GM23338 (cell line): ENCODE data around the gene MUC13. TPM values are rescaled to one million over a fixed set of nuclear protein-coding genes. Genes with fewer than 3 reads are reported as not detected.

Experiments
- ATAC-seq: fragments of 200-7000 bp; cut with Tn5 transposase; 3 replicates; pipeline ENCODE4 v1.9.1; 2020
- DNase-seq: peaks from one replicate; pipeline ENCODE4 v3.0.0-alpha.2; 2015; ENCODE audit warnings: low spot score
- H2AFZ ChIP-seq: fragments of 200-600 bp; sonication (generic); 2 replicates; pipeline ENCODE4 v1.8.0; 2016; ENCODE audit warnings: antibody characterized with exemption, mild to moderate bottlenecking, moderate library complexity
- H3F3A ChIP-seq: fragments of 200-600 bp; sonication (generic); replicated peaks from 2 replicates; pipeline ENCODE4 v1.8.0; 2017; ENCODE audit warnings: antibody characterized with exemption, mixed run types, low read depth
- H3K27ac ChIP-seq: fragments of 200-600 bp; sonication (generic); 2 replicates; pipeline ENCODE4 v1.6.1; 2016; ENCODE audit warnings: low read depth
- H3K27me3 ChIP-seq: fragments of 200-600 bp; sonication (generic); 2 replicates; pipeline ENCODE4 v1.8.0; 2016; ENCODE audit warnings: mild to moderate bottlenecking, mixed run types, moderate library complexity; ENCODE audit not compliant: insufficient read depth
- H3K36me3 ChIP-seq: fragments of 200-600 bp; sonication (generic); 2 replicates; pipeline ENCODE4 v1.8.0; 2016; ENCODE audit warnings: mild to moderate bottlenecking; ENCODE audit not compliant: insufficient read depth
- H3K4me1 ChIP-seq: fragments of 200-600 bp; sonication (generic); 2 replicates; pipeline ENCODE4 v1.8.0; 2016; ENCODE audit warnings: mild to moderate bottlenecking, moderate library complexity; ENCODE audit not compliant: insufficient read depth
- H3K4me2 ChIP-seq: fragments of 200-600 bp; sonication (generic); 2 replicates; pipeline ENCODE4 v1.7.1; 2017; ENCODE audit warnings: mixed run types
- H3K4me3 ChIP-seq: fragments of 200-600 bp; sonication (generic); 2 replicates; pipeline ENCODE4 v1.6.1; 2016; ENCODE audit warnings: mixed run types
- H3K79me2 ChIP-seq: fragments of 200-600 bp; sonication (generic); replicated peaks from 2 replicates; pipeline ENCODE4 v1.8.0; 2017; ENCODE audit warnings: mild to moderate bottlenecking; ENCODE audit not compliant: insufficient read depth
- H3K9me2 ChIP-seq: fragments of 200-600 bp; sonication (generic); 2 replicates; pipeline ENCODE4 v1.8.0; 2017; ENCODE audit not compliant: insufficient read depth
- H4K20me1 ChIP-seq: fragments of 200-600 bp; sonication (generic); replicated peaks from 2 replicates; pipeline ENCODE4 v1.8.0; 2017; ENCODE audit warnings: mild to moderate bottlenecking; ENCODE audit not compliant: insufficient read depth
- H3K27ac Mint-ChIP-seq: 2 replicates; pipeline ENCODE4 v1.8.0; 2020; ENCODE audit warnings: inconsistent platforms, mild to moderate bottlenecking, moderate library complexity, mixed read lengths
- H3K27me3 Mint-ChIP-seq: 3 replicates; pipeline ENCODE4 v1.8.0; 2022; ENCODE audit warnings: low read depth, mild to moderate bottlenecking, moderate library complexity, mixed read lengths, inconsistent platforms; ENCODE audit not compliant: insufficient read depth, poor library complexity
- H3K36me3 Mint-ChIP-seq: 3 replicates; pipeline ENCODE4 v1.8.0; 2021; ENCODE audit warnings: low read depth, mild to moderate bottlenecking, inconsistent platforms, moderate library complexity, mixed read lengths
- H3K4me1 Mint-ChIP-seq: 3 replicates; pipeline ENCODE4 v1.8.0; 2020; ENCODE audit warnings: mild to moderate bottlenecking, inconsistent platforms, mixed read lengths
- H3K4me3 Mint-ChIP-seq: 3 replicates; pipeline ENCODE4 v1.8.0; 2021; ENCODE audit warnings: moderate library complexity, mild to moderate bottlenecking, inconsistent platforms, mixed read lengths
- H3K9me3 Mint-ChIP-seq: 3 replicates; pipeline ENCODE4 v1.8.0; 2020; ENCODE audit warnings: moderate library complexity, mild to moderate bottlenecking, inconsistent platforms, mixed read lengths
- CREB1 ChIP-seq: fragments of 250-450 bp; sonication (Bioruptor Pico); IDR thresholded peaks from 2 replicates; pipeline ENCODE4 v1.5.0; 2020; ENCODE audit warnings: low read depth, mild to moderate bottlenecking, moderate library complexity
- ETS1 ChIP-seq: IDR thresholded peaks from 2 replicates; pipeline ENCODE4 v1.6.1; 2016; ENCODE audit warnings: antibody characterized with exemption
- EZH2 ChIP-seq: fragments of 200-600 bp; sonication (generic); IDR thresholded peaks from one replicate; pipeline ENCODE4 v1.8.0; 2017; ENCODE audit warnings: antibody characterized with exemption, mild to moderate bottlenecking, low read depth; ENCODE audit not compliant: unreplicated experiment
- JUNB ChIP-seq: IDR thresholded peaks from one replicate; pipeline ENCODE4 v1.6.1; 2016; ENCODE audit warnings: antibody characterized with exemption; ENCODE audit not compliant: unreplicated experiment
- POLR2AphosphoS5 ChIP-seq: IDR thresholded peaks from 2 replicates; pipeline ENCODE4 v1.6.1; 2016; ENCODE audit warnings: antibody characterized with exemption, low read depth
- STAT1 ChIP-seq: IDR thresholded peaks from one replicate; pipeline ENCODE4 v1.6.1; 2016; ENCODE audit warnings: antibody characterized with exemption; ENCODE audit not compliant: unreplicated experiment
- ZNF114 ChIP-seq: fragments of 250-450 bp; sonication (Bioruptor Pico); IDR thresholded peaks from 2 replicates; pipeline ENCODE4 v1.5.0; 2020; ENCODE audit warnings: mild to moderate bottlenecking, moderate library complexity
- ZNF331 ChIP-seq: fragments of 250-450 bp; sonication (Bioruptor Pico); IDR thresholded peaks from 2 replicates; pipeline ENCODE4 v1.5.0; 2020; ENCODE audit warnings: low read depth, mild to moderate bottlenecking, moderate library complexity
- polyA plus RNA-seq: library from polyadenylated mRNA; unstranded; fragments of >200 nt; fragmentation: Nextera tagmentation; extraction: Ambion mirVana; gene quantifications from 2 replicates; pipeline ENCODE4 v1.2.1, GENCODE V29; 2016
- total RNA-seq: library from RNA; depleted of rRNA; stranded (reverse); fragments of >200 nt; shearing (Covaris generic); gene quantifications from 2 replicates; pipeline ENCODE4 v1.2.3, GENCODE V29; 2014
- TF ChIP-seq, protein P1 (sequence below), 2 experiments: fragments of 200-600 bp in 1 of 2; sonication (generic) in 1 of 2; conservative IDR thresholded peaks; 2 replicates each; pipeline versions ENCODE4 v1.5.1 to v1.6.1; 2016 to 2017; ENCODE audit warnings: antibody characterized with exemption in 2 of 2, low read depth in 2 of 2, mild to moderate bottlenecking in 2 of 2, moderate library complexity in 1 of 2
- TF ChIP-seq, protein P2 (sequence below): IDR thresholded peaks from one replicate; pipeline ENCODE4 v1.6.1; 2018; ENCODE audit warnings: antibody characterized with exemption; ENCODE audit not compliant: unreplicated experiment

The MUC13 gene
- total and polyA plus RNA-seq, 2 experiments from 2014 or later, result not detected

- ATAC-seq (no peak), DNase-seq (no peak)
- Histone ChIP-seq H3K4me2 (no peak overlapping the region), H3K27me3 (no peaks in the 10 kb centered on the region), H3K9me2 (no peaks in the 10 kb centered on the region), H2AFZ (no peak overlapping the region), H3K36me3 (peaks cover 5% of the 10 kb centered on the region; the same call in 1 of the 2 replicates), H3K27ac (peak overlapping the region; percentile 77), H3K4me1 (peaks cover 7% of the 10 kb centered on the region; the same call in 1 of the 2 replicates), H3F3A (0 out of 2 replicates have a peak, but pooled peaks cover 4% of the 10 kb centered on the region), H3K79me2 (peaks cover 99% of the 10 kb centered on the region), H4K20me1 (peaks cover 35% of the 10 kb centered on the region), H3K4me3 (no peak overlapping the region)
- TF ChIP-seq, protein P1, sequence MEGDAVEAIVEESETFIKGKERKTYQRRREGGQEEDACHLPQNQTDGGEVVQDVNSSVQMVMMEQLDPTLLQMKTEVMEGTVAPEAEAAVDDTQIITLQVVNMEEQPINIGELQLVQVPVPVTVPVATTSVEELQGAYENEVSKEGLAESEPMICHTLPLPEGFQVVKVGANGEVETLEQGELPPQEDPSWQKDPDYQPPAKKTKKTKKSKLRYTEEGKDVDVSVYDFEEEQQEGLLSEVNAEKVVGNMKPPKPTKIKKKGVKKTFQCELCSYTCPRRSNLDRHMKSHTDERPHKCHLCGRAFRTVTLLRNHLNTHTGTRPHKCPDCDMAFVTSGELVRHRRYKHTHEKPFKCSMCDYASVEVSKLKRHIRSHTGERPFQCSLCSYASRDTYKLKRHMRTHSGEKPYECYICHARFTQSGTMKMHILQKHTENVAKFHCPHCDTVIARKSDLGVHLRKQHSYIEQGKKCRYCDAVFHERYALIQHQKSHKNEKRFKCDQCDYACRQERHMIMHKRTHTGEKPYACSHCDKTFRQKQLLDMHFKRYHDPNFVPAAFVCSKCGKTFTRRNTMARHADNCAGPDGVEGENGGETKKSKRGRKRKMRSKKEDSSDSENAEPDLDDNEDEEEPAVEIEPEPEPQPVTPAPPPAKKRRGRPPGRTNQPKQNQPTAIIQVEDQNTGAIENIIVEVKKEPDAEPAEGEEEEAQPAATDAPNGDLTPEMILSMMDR (conservative IDR thresholded peaks at IDR 0.05; ENCODE audit: low read depth in 2 of 2), result no peak
- TF ChIP-seq ETS1 (no peak), POLR2AphosphoS5 (no peak), ZNF114 (CRISPR knock-in tag) (no peak), CREB1 (no peak), JUNB (no peak), STAT1 (no peak), EZH2 (no peak)
- TF ChIP-seq, protein P2, sequence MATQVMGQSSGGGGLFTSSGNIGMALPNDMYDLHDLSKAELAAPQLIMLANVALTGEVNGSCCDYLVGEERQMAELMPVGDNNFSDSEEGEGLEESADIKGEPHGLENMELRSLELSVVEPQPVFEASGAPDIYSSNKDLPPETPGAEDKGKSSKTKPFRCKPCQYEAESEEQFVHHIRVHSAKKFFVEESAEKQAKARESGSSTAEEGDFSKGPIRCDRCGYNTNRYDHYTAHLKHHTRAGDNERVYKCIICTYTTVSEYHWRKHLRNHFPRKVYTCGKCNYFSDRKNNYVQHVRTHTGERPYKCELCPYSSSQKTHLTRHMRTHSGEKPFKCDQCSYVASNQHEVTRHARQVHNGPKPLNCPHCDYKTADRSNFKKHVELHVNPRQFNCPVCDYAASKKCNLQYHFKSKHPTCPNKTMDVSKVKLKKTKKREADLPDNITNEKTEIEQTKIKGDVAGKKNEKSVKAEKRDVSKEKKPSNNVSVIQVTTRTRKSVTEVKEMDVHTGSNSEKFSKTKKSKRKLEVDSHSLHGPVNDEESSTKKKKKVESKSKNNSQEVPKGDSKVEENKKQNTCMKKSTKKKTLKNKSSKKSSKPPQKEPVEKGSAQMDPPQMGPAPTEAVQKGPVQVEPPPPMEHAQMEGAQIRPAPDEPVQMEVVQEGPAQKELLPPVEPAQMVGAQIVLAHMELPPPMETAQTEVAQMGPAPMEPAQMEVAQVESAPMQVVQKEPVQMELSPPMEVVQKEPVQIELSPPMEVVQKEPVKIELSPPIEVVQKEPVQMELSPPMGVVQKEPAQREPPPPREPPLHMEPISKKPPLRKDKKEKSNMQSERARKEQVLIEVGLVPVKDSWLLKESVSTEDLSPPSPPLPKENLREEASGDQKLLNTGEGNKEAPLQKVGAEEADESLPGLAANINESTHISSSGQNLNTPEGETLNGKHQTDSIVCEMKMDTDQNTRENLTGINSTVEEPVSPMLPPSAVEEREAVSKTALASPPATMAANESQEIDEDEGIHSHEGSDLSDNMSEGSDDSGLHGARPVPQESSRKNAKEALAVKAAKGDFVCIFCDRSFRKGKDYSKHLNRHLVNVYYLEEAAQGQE, result no peak
- Mint-ChIP-seq H3K27me3 (peaks cover 4% of the 10 kb centered on the region), H3K27ac (peak overlapping the region; percentile 83), H3K4me3 (no peak overlapping the region), H3K4me1 (peaks cover 18% of the 10 kb centered on the region), H3K9me3 (no peaks in the 10 kb centered on the region), H3K36me3 (peaks cover 44% of the 10 kb centered on the region)
Measured at GRCh38 chr3:124860599-124860998, 74.0 kb downstream of the MUC13 start.

GRCh38 chr3:124859025-124859424, 75.5 kb downstream of the MUC13 start:
- Histone ChIP-seq H4K20me1 (peaks cover 34% of the 10 kb centered on the region), H3K27me3 (no peaks in the 10 kb centered on the region), H3K4me1 (peaks cover 7% of the 10 kb centered on the region; the same call in 1 of the 2 replicates), H3F3A (no peaks in the 10 kb centered on the region), H2AFZ (no peak overlapping the region), H3K79me2 (peaks cover 99% of the 10 kb centered on the region), H3K9me2 (no peaks in the 10 kb centered on the region), H3K36me3 (peaks cover 6% of the 10 kb centered on the region), H3K4me3 (no peak overlapping the region), H3K27ac (no peak overlapping the region), H3K4me2 (no peak overlapping the region)
- Mint-ChIP-seq H3K4me3 (no peak overlapping the region), H3K27ac (peak overlapping the region; percentile 4), H3K9me3 (no peaks in the 10 kb centered on the region), H3K27me3 (peaks cover 2% of the 10 kb centered on the region), H3K4me1 (peaks cover 18% of the 10 kb centered on the region), H3K36me3 (peaks cover 46% of the 10 kb centered on the region)
- DNase-seq (no peak), ATAC-seq (peak; percentile 81)
- TF ChIP-seq ETS1, result no peak
- peak; percentile 33; the same call in 1 of the 2 replicates for TF ChIP-seq ZNF331 (CRISPR knock-in tag)
- no peak for TF ChIP-seq EZH2
- TF ChIP-seq POLR2AphosphoS5, result no peak
- TF ChIP-seq ZNF114 (CRISPR knock-in tag), result no peak
- TF ChIP-seq, protein P2, result no peak
